Measurements from ENCODE around the gene ABCG1. TPM values are rescaled to one million over a fixed set of nuclear protein-coding genes. Genes with fewer than 3 reads are reported as not detected.

Gene ABCG1
- total and polyA plus RNA-seq, 2 experiments from 2014 or later = 8.4 to 10.7 TPM

DNA sequence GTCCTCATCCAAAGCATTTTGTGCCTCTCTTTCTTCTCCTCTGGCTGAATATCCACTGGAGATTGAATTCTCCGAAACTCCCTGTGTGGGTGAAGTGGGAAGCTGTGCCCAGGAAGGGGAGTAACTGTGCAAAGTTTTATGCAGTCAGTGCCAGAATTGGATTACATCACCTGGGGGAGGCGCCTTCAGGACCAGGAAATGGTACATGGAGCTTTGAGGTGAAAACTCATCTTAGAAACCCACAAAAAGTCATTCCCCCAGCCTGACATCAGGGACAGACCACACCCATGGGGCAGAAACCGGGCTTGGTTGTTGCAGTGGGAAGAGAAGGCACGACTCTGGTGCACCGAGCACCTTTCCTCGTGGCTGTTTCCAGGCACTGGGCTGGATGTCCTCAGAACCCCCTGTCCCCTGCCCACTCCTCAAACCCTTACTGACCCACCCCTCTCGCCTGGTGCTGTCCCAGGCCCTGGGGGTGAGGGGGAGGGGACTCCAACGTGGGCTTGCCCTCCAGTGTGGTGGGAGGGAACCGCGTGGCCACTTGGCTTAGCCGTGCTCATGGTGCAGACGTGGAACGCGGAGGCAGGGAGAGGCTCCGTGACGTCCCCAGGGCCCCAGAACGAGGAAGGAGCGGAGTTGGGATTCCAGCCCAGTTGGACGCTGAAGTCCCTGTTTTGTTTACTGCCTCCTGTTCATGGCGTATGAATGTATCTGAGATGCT, 80.5 kb downstream of the ABCG1 start:
- Histone ChIP-seq H3K36me3 (replicated peaks; ENCODE audit: insufficient read depth, low read depth) (no peaks in the 10 kb centered on the region), H3K4me1 (ENCODE audit: insufficient read depth) (peaks cover 3% of the 10 kb centered on the region), H2AFZ (no peak overlapping the region), H3K9me2 (replicated peaks; ENCODE audit: insufficient read depth) (no peaks in the 10 kb centered on the region), H3K27ac (no peak overlapping the region), H3K27me3 (no peaks in the 10 kb centered on the region), H3K4me3 (no peak overlapping the region), H3K79me2 (no peaks in the 10 kb centered on the region), H4K20me1 (ENCODE audit: insufficient read depth, poor library complexity, severe bottlenecking) (no peaks in the 10 kb centered on the region), H3K9me3 (ENCODE audit: low read depth) (no peaks in the 10 kb centered on the region), H3K4me2 (no peak overlapping the region)
- no peak for DNase-seq (ENCODE audit: low spot score)
- WGBS (ENCODE audit: low lambda C conversion rate, missing lambda C conversion rate) = 93% methylated on average over 20 of the region's 20 CpGs
- TF ChIP-seq EZH2 (IDR thresholded peaks at IDR 0.05; ENCODE audit: borderline replicate concordance) (no peak), EZH2phosphoT487 (IDR thresholded peaks at IDR 0.05; ENCODE audit: low read depth, severe bottlenecking, unreplicated experiment) (no peak)
- TF ChIP-seq, protein P1, sequence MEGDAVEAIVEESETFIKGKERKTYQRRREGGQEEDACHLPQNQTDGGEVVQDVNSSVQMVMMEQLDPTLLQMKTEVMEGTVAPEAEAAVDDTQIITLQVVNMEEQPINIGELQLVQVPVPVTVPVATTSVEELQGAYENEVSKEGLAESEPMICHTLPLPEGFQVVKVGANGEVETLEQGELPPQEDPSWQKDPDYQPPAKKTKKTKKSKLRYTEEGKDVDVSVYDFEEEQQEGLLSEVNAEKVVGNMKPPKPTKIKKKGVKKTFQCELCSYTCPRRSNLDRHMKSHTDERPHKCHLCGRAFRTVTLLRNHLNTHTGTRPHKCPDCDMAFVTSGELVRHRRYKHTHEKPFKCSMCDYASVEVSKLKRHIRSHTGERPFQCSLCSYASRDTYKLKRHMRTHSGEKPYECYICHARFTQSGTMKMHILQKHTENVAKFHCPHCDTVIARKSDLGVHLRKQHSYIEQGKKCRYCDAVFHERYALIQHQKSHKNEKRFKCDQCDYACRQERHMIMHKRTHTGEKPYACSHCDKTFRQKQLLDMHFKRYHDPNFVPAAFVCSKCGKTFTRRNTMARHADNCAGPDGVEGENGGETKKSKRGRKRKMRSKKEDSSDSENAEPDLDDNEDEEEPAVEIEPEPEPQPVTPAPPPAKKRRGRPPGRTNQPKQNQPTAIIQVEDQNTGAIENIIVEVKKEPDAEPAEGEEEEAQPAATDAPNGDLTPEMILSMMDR (IDR thresholded peaks at IDR 0.05; ENCODE audit: poor library complexity) = no peak

DNA sequence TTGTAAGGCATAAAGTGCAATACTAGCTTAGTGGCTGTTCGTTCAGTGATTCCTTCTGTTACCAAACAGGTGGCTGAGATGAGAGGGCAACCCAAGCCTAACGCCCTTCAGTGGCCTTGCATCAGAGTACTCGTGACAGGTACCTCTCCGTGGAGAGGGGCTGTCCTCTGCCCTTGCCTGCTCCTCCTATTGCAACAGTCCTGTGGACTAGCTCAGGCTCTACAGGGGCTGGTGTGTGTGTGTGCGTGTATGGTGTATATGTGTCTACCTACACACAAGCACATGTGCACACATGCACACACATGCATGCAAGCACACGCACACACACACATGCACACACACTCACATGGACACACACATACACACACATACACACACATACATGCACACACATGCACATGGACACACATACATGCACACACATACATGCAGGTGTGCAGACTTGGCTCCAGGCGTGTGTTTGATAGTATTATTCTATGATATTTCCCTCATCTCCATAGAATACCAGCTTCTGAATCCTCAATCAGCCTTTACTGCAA, 81.2 kb downstream of the ABCG1 start:
- 90% methylated on average over 7 of the region's 7 CpGs for WGBS (ENCODE audit: low lambda C conversion rate, missing lambda C conversion rate)
- no peak overlapping the region for H3K4me3 ChIP-seq
- peaks cover 3% of the 10 kb centered on the region for H3K4me1 ChIP-seq (ENCODE audit: insufficient read depth)

DNA sequence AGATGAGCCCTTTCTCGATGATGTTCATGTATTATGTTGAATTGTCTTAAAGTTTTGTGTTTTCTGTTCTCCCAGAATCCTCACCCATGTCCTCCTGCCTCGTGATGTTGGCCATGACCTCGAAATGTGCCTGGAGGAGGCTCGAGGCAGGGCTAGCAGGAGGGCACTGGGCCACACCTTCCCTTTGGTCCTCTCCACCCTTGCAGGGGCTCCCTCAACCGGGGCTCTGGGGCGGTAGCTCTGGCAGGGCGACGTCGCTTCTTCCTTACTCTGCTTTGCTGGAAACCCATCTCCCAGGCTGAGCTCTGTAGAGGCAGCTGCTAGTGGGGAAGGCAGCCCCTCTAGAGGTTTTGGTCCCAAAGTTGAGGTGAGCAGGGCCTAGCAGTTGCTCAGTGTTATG, 82.0 kb downstream of the ABCG1 start:
- Histone ChIP-seq H3K9me2 (replicated peaks; ENCODE audit: insufficient read depth) (no peaks in the 10 kb centered on the region), H3K27ac (no peak overlapping the region), H3K36me3 (replicated peaks; ENCODE audit: insufficient read depth, low read depth) (no peaks in the 10 kb centered on the region), H4K20me1 (ENCODE audit: insufficient read depth, poor library complexity, severe bottlenecking) (no peaks in the 10 kb centered on the region), H3K9me3 (ENCODE audit: low read depth) (no peaks in the 10 kb centered on the region), H3K79me2 (no peaks in the 10 kb centered on the region), H3K4me2 (no peak overlapping the region), H3K4me3 (no peak overlapping the region), H3K27me3 (no peaks in the 10 kb centered on the region), H2AFZ (no peak overlapping the region), H3K4me1 (ENCODE audit: insufficient read depth) (peaks cover 3% of the 10 kb centered on the region)
- TF ChIP-seq EZH2 (IDR thresholded peaks at IDR 0.05; ENCODE audit: borderline replicate concordance) = no peak
- TF ChIP-seq, protein P1 (IDR thresholded peaks at IDR 0.05; ENCODE audit: poor library complexity) = no peak
- TF ChIP-seq EZH2phosphoT487 (IDR thresholded peaks at IDR 0.05; ENCODE audit: low read depth, severe bottlenecking, unreplicated experiment) = no peak
- 93% methylated on average over 9 of the region's 9 CpGs for WGBS (ENCODE audit: low lambda C conversion rate, missing lambda C conversion rate)
- DNase-seq (ENCODE audit: low spot score) = no peak

More for the DNA sequence above, 81.2 kb downstream of the ABCG1 start:
- H3K9me2 ChIP-seq (replicated peaks; ENCODE audit: insufficient read depth) = no peaks in the 10 kb centered on the region
- H4K20me1 ChIP-seq (ENCODE audit: insufficient read depth, poor library complexity, severe bottlenecking) = no peaks in the 10 kb centered on the region
- no peaks in the 10 kb centered on the region for H3K27me3 ChIP-seq
- no peaks in the 10 kb centered on the region for H3K79me2 ChIP-seq
- no peak overlapping the region for H2AFZ ChIP-seq
- no peak overlapping the region for H3K4me2 ChIP-seq
- H3K27ac ChIP-seq = no peak overlapping the region
- DNase-seq (ENCODE audit: low spot score) = no peak
- no peaks in the 10 kb centered on the region for H3K36me3 ChIP-seq (replicated peaks; ENCODE audit: insufficient read depth, low read depth)
- TF ChIP-seq, protein P1 (IDR thresholded peaks at IDR 0.05; ENCODE audit: poor library complexity) = no peak
- no peak for TF ChIP-seq EZH2phosphoT487 (IDR thresholded peaks at IDR 0.05; ENCODE audit: low read depth, severe bottlenecking, unreplicated experiment)
- TF ChIP-seq EZH2 (IDR thresholded peaks at IDR 0.05; ENCODE audit: borderline replicate concordance) = no peak
- H3K9me3 ChIP-seq (ENCODE audit: low read depth) = no peaks in the 10 kb centered on the region
